ENCODE data around the gene CPE.

The CPE gene

DNA sequence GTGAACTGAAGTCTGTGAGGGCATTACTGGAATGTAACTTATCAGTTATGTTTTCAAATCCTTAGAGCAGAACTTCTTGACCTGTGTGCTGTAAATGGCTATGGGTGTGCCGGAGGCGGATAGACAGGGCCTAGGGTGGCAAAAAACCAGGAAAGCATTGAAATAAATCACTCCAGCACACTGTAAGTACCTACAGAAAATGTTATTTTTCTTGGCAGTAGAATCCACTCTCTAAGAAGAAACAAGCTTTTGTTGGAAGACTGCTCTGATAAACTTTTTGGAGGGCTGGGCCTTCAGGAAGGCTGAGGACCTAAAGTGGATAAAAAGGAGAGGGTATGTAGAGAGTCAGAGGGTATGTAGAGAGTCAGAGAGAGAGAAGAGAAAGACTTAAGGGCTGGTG lies 14.9 kb downstream of the CPE start:
- Histone ChIP-seq H3K4me3 (ENCODE audit: low read depth, low read length, poor library complexity, severe bottlenecking) (no peak overlapping the region), H2AFZ (ENCODE audit: low read length) (no peak overlapping the region), H3K27me3 (ENCODE audit: insufficient read depth, low read length) (no peaks in the 10 kb centered on the region), H3K9me2 (ENCODE audit: low read depth, low read length) (no peaks in the 10 kb centered on the region), H3K9me3 (ENCODE audit: low read length) (no peaks in the 10 kb centered on the region), H3K4me1 (ENCODE audit: insufficient read depth, low read length, severe bottlenecking) (no peaks in the 10 kb centered on the region), H3F3A (ENCODE audit: insufficient read depth, low read length) (no peaks in the 10 kb centered on the region), H3K4me2 (ENCODE audit: low read length) (no peak overlapping the region), H4K20me1 (ENCODE audit: insufficient read depth, low read length) (no peaks in the 10 kb centered on the region), H3K9ac (ENCODE audit: low read length) (no peak overlapping the region), H3K36me3 (ENCODE audit: insufficient read depth, low read length) (no peaks in the 10 kb centered on the region), H3K79me2 (ENCODE audit: insufficient read depth, low read length) (no peaks in the 10 kb centered on the region), H3K27ac (ENCODE audit: low read depth, low read length, poor library complexity, severe bottlenecking) (no peak overlapping the region)
- no peak for TF ChIP-seq EZH2 (IDR thresholded peaks at IDR 0.05; ENCODE audit: borderline replicate concordance, low read length)
- TF ChIP-seq CTCF (IDR thresholded peaks at IDR 0.05; ENCODE audit: low read length), result no peak

DNA sequence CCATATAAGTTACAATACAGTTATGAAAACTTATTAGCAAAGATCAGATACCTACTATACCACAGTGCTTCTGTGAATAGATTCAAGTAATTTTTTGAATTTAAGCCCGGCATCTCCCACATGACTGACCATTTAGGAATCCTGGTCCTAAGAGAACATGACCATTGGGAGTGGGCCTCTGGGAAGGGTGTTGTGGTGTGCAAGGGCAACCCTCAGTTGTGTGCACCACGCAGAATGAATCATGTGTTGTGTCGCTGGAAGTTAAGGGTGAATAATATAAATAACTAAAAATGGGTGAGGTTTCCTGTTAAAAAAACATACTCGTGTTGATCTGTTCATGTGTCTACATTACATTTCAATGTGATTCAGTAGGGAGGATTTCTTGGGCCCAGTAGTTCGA lies 15.5 kb downstream of the CPE start:
- Histone ChIP-seq H3K36me3 (ENCODE audit: insufficient read depth, low read length) (no peaks in the 10 kb centered on the region), H3K4me3 (ENCODE audit: low read depth, low read length, poor library complexity, severe bottlenecking) (no peak overlapping the region), H3K9me2 (ENCODE audit: low read depth, low read length) (no peaks in the 10 kb centered on the region), H3K27ac (ENCODE audit: low read depth, low read length, poor library complexity, severe bottlenecking) (no peak overlapping the region), H3F3A (ENCODE audit: insufficient read depth, low read length) (no peaks in the 10 kb centered on the region), H3K27me3 (ENCODE audit: insufficient read depth, low read length) (no peaks in the 10 kb centered on the region), H2AFZ (ENCODE audit: low read length) (no peak overlapping the region), H3K79me2 (ENCODE audit: insufficient read depth, low read length) (no peaks in the 10 kb centered on the region), H3K4me2 (ENCODE audit: low read length) (no peak overlapping the region), H3K4me1 (ENCODE audit: insufficient read depth, low read length, severe bottlenecking) (no peaks in the 10 kb centered on the region), H3K9me3 (ENCODE audit: low read length) (no peaks in the 10 kb centered on the region), H3K9ac (ENCODE audit: low read length) (no peak overlapping the region), H4K20me1 (ENCODE audit: insufficient read depth, low read length) (no peaks in the 10 kb centered on the region)
- no peak for TF ChIP-seq EZH2 (IDR thresholded peaks at IDR 0.05; ENCODE audit: borderline replicate concordance, low read length)
- TF ChIP-seq CTCF (IDR thresholded peaks at IDR 0.05; ENCODE audit: low read length), result no peak

GRCh38 chr4:165398570-165398969 lies 19.8 kb downstream of the CPE start:
- Histone ChIP-seq H3K4me3 (ENCODE audit: low read depth, low read length, poor library complexity, severe bottlenecking) (no peak overlapping the region), H3K4me1 (ENCODE audit: insufficient read depth, low read length, severe bottlenecking) (no peaks in the 10 kb centered on the region), H3K9ac (ENCODE audit: low read length) (no peak overlapping the region), H3K9me2 (ENCODE audit: low read depth, low read length) (no peaks in the 10 kb centered on the region), H3K9me3 (ENCODE audit: low read length) (no peaks in the 10 kb centered on the region), H2AFZ (ENCODE audit: low read length) (no peak overlapping the region), H3K27me3 (ENCODE audit: insufficient read depth, low read length) (no peaks in the 10 kb centered on the region), H3F3A (ENCODE audit: insufficient read depth, low read length) (no peaks in the 10 kb centered on the region), H3K36me3 (ENCODE audit: insufficient read depth, low read length) (no peaks in the 10 kb centered on the region), H3K27ac (ENCODE audit: low read depth, low read length, poor library complexity, severe bottlenecking) (no peak overlapping the region), H3K4me2 (ENCODE audit: low read length) (no peak overlapping the region), H4K20me1 (ENCODE audit: insufficient read depth, low read length) (no peaks in the 10 kb centered on the region), H3K79me2 (ENCODE audit: insufficient read depth, low read length) (no peaks in the 10 kb centered on the region)
- no peak for TF ChIP-seq CTCF (IDR thresholded peaks at IDR 0.05; ENCODE audit: low read length)
- TF ChIP-seq EZH2 (IDR thresholded peaks at IDR 0.05; ENCODE audit: borderline replicate concordance, low read length), result no peak

All from OCI-LY1 (cell line).